CD4-positive, alpha-beta T cell treated with Interferon alpha-2 for 1 hour (primary cell): ENCODE data around the gene GRHL3.

ENCODE experiments used
- DNase-seq, 2 donors: peaks; one replicate each; pipeline ENCODE4 v3.0.0-alpha.2; 2020 to 2022

Gene GRHL3

GRCh38 chr1:24318615-24319311 lies 394 bp upstream of the GRHL3 start:
- no peak for DNase-seq

- DNase-seq: no peak
Observed at GRCh38 chr1:24319962-24320361, 805 bp downstream of the GRHL3 start.

GRCh38 chr1:24321126-24321525 lies 2.0 kb downstream of the GRHL3 start:
- no peak for DNase-seq

- DNase-seq: peak; percentile 53 to 69
Observed at GRCh38 chr1:24321697-24322469, 2.7 kb downstream of the GRHL3 start.

- DNase-seq: no peak
Observed at GRCh38 chr1:24322470-24323177, 3.5 kb downstream of the GRHL3 start.

- no peak for DNase-seq
Observed at GRCh38 chr1:24323281-24323680, 4.1 kb downstream of the GRHL3 start.

GRCh38 chr1:24324903-24325302 lies 5.7 kb downstream of the GRHL3 start:
- no peak for DNase-seq

- DNase-seq: no peak
Observed at GRCh38 chr1:24325587-24326449, 6.7 kb downstream of the GRHL3 start.

GRCh38 chr1:24327486-24327885 lies 8.3 kb downstream of the GRHL3 start:
- DNase-seq: no peak

GRCh38 chr1:24327891-24328290 lies 8.7 kb downstream of the GRHL3 start:
- no peak for DNase-seq

GRCh38 chr1:24329331-24329730 lies 10.2 kb downstream of the GRHL3 start:
- DNase-seq: no peak

GRCh38 chr1:24329797-24330543 lies 10.8 kb downstream of the GRHL3 start:
- DNase-seq: no peak

GRCh38 chr1:24331961-24332673 lies 13.0 kb downstream of the GRHL3 start:
- DNase-seq: no peak

GRCh38 chr1:24336075-24336474 lies 16.9 kb downstream of the GRHL3 start:
- no peak for DNase-seq

GRCh38 chr1:24337455-24337854 lies 18.3 kb downstream of the GRHL3 start:
- DNase-seq: no peak

- no peak for DNase-seq
Observed at GRCh38 chr1:24338447-24338846, 19.3 kb downstream of the GRHL3 start.

- DNase-seq: no peak
Observed at GRCh38 chr1:24339996-24340395, 20.8 kb downstream of the GRHL3 start.

- no peak for DNase-seq
Observed at GRCh38 chr1:24340770-24341169, 21.6 kb downstream of the GRHL3 start.

GRCh38 chr1:24341260-24341659 lies 22.1 kb downstream of the GRHL3 start:
- no peak for DNase-seq

GRCh38 chr1:24343412-24344089 lies 24.4 kb downstream of the GRHL3 start:
- DNase-seq: no peak
